DOHH2 (cell line): ENCODE measurements around the gene IFRD2.
A peak's percentile ranks its signal among the peaks of the same experiment; 100 is the strongest.

Experiments
- H3F3A ChIP-seq: fragments of 200-600 bp; sonication (generic), shearing (Covaris generic); 2 replicates; pipeline ENCODE4 v1.6.0; 2016; ENCODE audit warnings: antibody characterized with exemption, mild to moderate bottlenecking; ENCODE audit not compliant: control insufficient read depth, insufficient read depth
- H3K27ac ChIP-seq: fragments of 200-600 bp; sonication (generic); 2 replicates; pipeline ENCODE4 v1.5.1; 2014; ENCODE audit warnings: low read depth, mild to moderate bottlenecking, low read length, moderate library complexity
- H3K27me3 ChIP-seq: fragments of 200-600 bp; sonication (generic); 2 replicates; pipeline ENCODE4 v1.6.1; 2014; ENCODE audit warnings: mild to moderate bottlenecking, low read length, mixed read lengths; ENCODE audit not compliant: control insufficient read depth
- H3K36me3 ChIP-seq: fragments of 200-600 bp; sonication (generic); 2 replicates; pipeline ENCODE4 v1.6.1; 2014; ENCODE audit warnings: mild to moderate bottlenecking, low read length, moderate library complexity, mixed read lengths; ENCODE audit not compliant: control insufficient read depth
- H3K4me1 ChIP-seq: fragments of 200-600 bp; sonication (generic); 2 replicates; pipeline ENCODE4 v1.6.1; 2014; ENCODE audit warnings: mild to moderate bottlenecking, low read length, mixed read lengths; ENCODE audit not compliant: control insufficient read depth
- H3K4me2 ChIP-seq: fragments of 200-600 bp; sonication (generic); 2 replicates; pipeline ENCODE4 v1.6.0; 2014; ENCODE audit warnings: mild to moderate bottlenecking, low read length, moderate library complexity
- H3K4me3 ChIP-seq: fragments of 200-600 bp; sonication (generic); 2 replicates; pipeline ENCODE4 v1.5.1; 2014; ENCODE audit warnings: mild to moderate bottlenecking, low read length, mixed read lengths
- H3K79me2 ChIP-seq: fragments of 200-600 bp; sonication (generic); 2 replicates; pipeline ENCODE4 v1.6.1; 2014; ENCODE audit warnings: mild to moderate bottlenecking, low read length, mixed read lengths; ENCODE audit not compliant: control insufficient read depth
- H3K9me2 ChIP-seq: fragments of 200-600 bp; sonication (generic); replicated peaks from 2 replicates; pipeline ENCODE4 v1.6.1; 2014; ENCODE audit warnings: mild to moderate bottlenecking, low read length, mixed read lengths; ENCODE audit not compliant: control insufficient read depth
- H3K9me3 ChIP-seq: fragments of 200-600 bp; sonication (generic); 2 replicates; pipeline ENCODE4 v1.6.1; 2014; ENCODE audit warnings: antibody characterized with exemption, low read length, mixed read lengths; ENCODE audit not compliant: control insufficient read depth, insufficient read depth
- H4K20me1 ChIP-seq: fragments of 200-600 bp; sonication (generic); 2 replicates; pipeline ENCODE4 v1.6.0; 2014; ENCODE audit warnings: low read depth, mild to moderate bottlenecking, antibody characterized with exemption, low read length, moderate library complexity; ENCODE audit not compliant: control insufficient read depth, insufficient read depth
- CTCF ChIP-seq: fragments of 200-600 bp; sonication (generic); IDR thresholded peaks from one replicate; pipeline ENCODE4 v1.5.1; 2014; ENCODE audit warnings: antibody characterized with exemption, mild to moderate bottlenecking, low read depth, low read length; ENCODE audit not compliant: poor library complexity, severe bottlenecking
- EZH2phosphoT487 ChIP-seq: fragments of 200-600 bp; sonication (generic); IDR thresholded peaks from 2 replicates; pipeline ENCODE4 v1.6.1; 2017; ENCODE audit warnings: borderline replicate concordance, mild to moderate bottlenecking, antibody characterized with exemption, low read length, moderate library complexity, mixed read lengths

IFRD2 gene

GRCh38 chr3:50260027-50260941 is 31.9 kb downstream of the IFRD2 start:
- no peak for TF ChIP-seq EZH2phosphoT487
- TF ChIP-seq CTCF = peak; percentile 90
- Histone ChIP-seq H3K9me3 (no peaks in the 10 kb centered on the region), H3K4me1 (peaks cover 10% of the 10 kb centered on the region), H3K79me2 (no peaks in the 10 kb centered on the region), H3K27me3 (no peaks in the 10 kb centered on the region), H3K4me2 (peak overlapping the region; percentile 69), H3F3A (no peaks in the 10 kb centered on the region; the same call in 1 of the 2 replicates), H3K36me3 (peaks cover 23% of the 10 kb centered on the region), H3K9me2 (no peaks in the 10 kb centered on the region), H3K4me3 (peak overlapping the region; percentile 66), H4K20me1 (no peaks in the 10 kb centered on the region), H3K27ac (no peak overlapping the region)

DNA sequence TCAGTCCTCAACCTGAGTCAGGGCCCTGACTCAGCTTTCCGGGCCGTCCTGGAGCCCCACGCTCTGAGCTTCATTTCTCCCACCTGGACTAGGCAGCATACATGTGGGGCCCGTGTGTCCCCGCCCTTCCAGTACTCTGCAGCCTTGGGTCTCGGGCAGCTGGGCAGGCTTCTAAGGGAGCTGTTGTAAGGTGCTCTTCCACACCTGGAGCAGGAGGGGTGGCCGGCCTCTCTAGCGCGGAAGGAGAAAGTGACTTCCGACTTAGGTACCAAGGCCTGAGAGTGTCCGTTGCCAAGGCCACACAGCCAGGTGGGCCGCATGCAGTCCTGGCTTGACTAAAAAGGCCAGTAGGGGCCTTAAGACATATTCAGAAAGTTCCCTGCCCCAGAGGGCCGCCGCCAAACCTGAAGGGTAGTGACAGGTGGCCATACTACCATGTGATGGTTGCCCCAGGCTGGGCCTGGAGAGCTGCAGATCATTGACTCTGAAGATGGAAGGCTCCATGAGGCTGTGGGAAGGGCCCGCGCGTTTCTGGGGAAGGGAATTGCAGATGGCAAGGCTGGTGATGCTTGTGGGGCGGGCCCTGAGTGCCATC is 32.7 kb downstream of the IFRD2 start:
- Histone ChIP-seq H3K4me3 (peak overlapping the region; percentile 66), H3K4me2 (peak overlapping the region; percentile 69), H3K9me3 (no peaks in the 10 kb centered on the region), H3K79me2 (no peaks in the 10 kb centered on the region), H3K27ac (no peak overlapping the region), H4K20me1 (no peaks in the 10 kb centered on the region), H3K36me3 (peaks cover 30% of the 10 kb centered on the region), H3K9me2 (no peaks in the 10 kb centered on the region), H3K4me1 (peaks cover 10% of the 10 kb centered on the region), H3F3A (no peaks in the 10 kb centered on the region; the same call in 1 of the 2 replicates), H3K27me3 (no peaks in the 10 kb centered on the region)
- TF ChIP-seq EZH2phosphoT487 (no peak), CTCF (no peak)

GRCh38 chr3:50258979-50259378 is 33.2 kb downstream of the IFRD2 start:
- H3K9me2 ChIP-seq = no peaks in the 10 kb centered on the region
- no peaks in the 10 kb centered on the region; the same call in 1 of the 2 replicates for H3F3A ChIP-seq
- no peaks in the 10 kb centered on the region for H3K79me2 ChIP-seq
- no peaks in the 10 kb centered on the region for H4K20me1 ChIP-seq
- H3K4me2 ChIP-seq = no peak overlapping the region
- no peak overlapping the region for H3K4me3 ChIP-seq
- H3K36me3 ChIP-seq = peaks cover 36% of the 10 kb centered on the region
- no peaks in the 10 kb centered on the region for H3K27me3 ChIP-seq
- no peaks in the 10 kb centered on the region for H3K9me3 ChIP-seq
- TF ChIP-seq EZH2phosphoT487 (no peak), CTCF (no peak)
- peaks cover 10% of the 10 kb centered on the region for H3K4me1 ChIP-seq
- no peak overlapping the region for H3K27ac ChIP-seq
